ENCODE results near the gene SFXN5.

GRCh38 chr2:72931280-72931910 lies 140.1 kb downstream of the SFXN5 start:
- TF ChIP-seq GABPA (IDR thresholded peaks at IDR 0.05; ENCODE audit: borderline replicate concordance, insufficient read depth, low read length) (no peak), SAP30 (IDR thresholded peaks at IDR 0.05; ENCODE audit: insufficient read depth, insufficient replicate concordance, low read length) (no peak), CBX5 (IDR thresholded peaks at IDR 0.05; ENCODE audit: low read depth, low read length) (no peak), JUN (IDR thresholded peaks at IDR 0.05; ENCODE audit: low read depth, low read length) (no peak), ATF2 (IDR thresholded peaks at IDR 0.05; ENCODE audit: low read length) (no peak), CTCF (IDR thresholded peaks at IDR 0.05; ENCODE audit: control extremely low read depth in 1 of 3, insufficient read depth in 1 of 3, low read depth in 1 of 3, low read length in 3 of 3) (no peak), RBBP5 (IDR thresholded peaks at IDR 0.05; ENCODE audit: borderline replicate concordance, low read depth, low read length) (no peak), POLR2A (IDR thresholded peaks at IDR 0.05; ENCODE audit: control extremely low read depth in 1 of 2, low read depth in 2 of 2, low read length in 2 of 2) (no peak), SRF (IDR thresholded peaks at IDR 0.05; ENCODE audit: low read depth, low read length) (no peak), SP2 (IDR thresholded peaks at IDR 0.05; ENCODE audit: low read length) (no peak), ZNF274 (IDR thresholded peaks at IDR 0.05; ENCODE audit: borderline replicate concordance, extremely low read depth, low read length) (no peak)
